ENCODE measurements around the gene MACF1.

MACF1 gene

GRCh38 chr1:39396671-39397070 lies 192.2 kb downstream of the MACF1 start:
- DNase-seq (ENCODE audit: low read depth): no peak

GRCh38 chr1:39397487-39397886 lies 193.0 kb downstream of the MACF1 start:
- no peak for DNase-seq (ENCODE audit: low read depth)

- peak; percentile 26 for DNase-seq (ENCODE audit: low read depth)
Observed at GRCh38 chr1:39398278-39399021, 194.0 kb downstream of the MACF1 start.

GRCh38 chr1:39401106-39401505 lies 196.6 kb downstream of the MACF1 start:
- DNase-seq (ENCODE audit: low read depth): no peak

- no peak for DNase-seq (ENCODE audit: low read depth)
Observed at GRCh38 chr1:39404876-39405275, 200.4 kb downstream of the MACF1 start.

GRCh38 chr1:39405358-39405757 lies 200.9 kb downstream of the MACF1 start:
- no peak for DNase-seq (ENCODE audit: low read depth)

GRCh38 chr1:39406533-39407450 lies 202.3 kb downstream of the MACF1 start:
- DNase-seq (ENCODE audit: low read depth): no peak

- no peak for DNase-seq (ENCODE audit: low read depth)
Observed at GRCh38 chr1:39407510-39407895, 203.0 kb downstream of the MACF1 start.

- DNase-seq (ENCODE audit: low read depth): no peak
Observed at GRCh38 chr1:39407896-39408640, 203.6 kb downstream of the MACF1 start.

- peak; percentile 86 for DNase-seq (ENCODE audit: low read depth)
Observed at GRCh38 chr1:39408641-39409054, 204.2 kb downstream of the MACF1 start.

GRCh38 chr1:39409055-39409816 lies 204.7 kb downstream of the MACF1 start:
- DNase-seq (ENCODE audit: low read depth): no peak

- DNase-seq (ENCODE audit: low read depth): peak; percentile 17
Observed at GRCh38 chr1:39410915-39411436, 206.5 kb downstream of the MACF1 start.

- no peak for DNase-seq (ENCODE audit: low read depth)
Observed at GRCh38 chr1:39411526-39412478, 207.3 kb downstream of the MACF1 start.

GRCh38 chr1:39412892-39413291 lies 208.4 kb downstream of the MACF1 start:
- no peak for DNase-seq (ENCODE audit: low read depth)

GRCh38 chr1:39413902-39414528 lies 209.5 kb downstream of the MACF1 start:
- DNase-seq (ENCODE audit: low read depth): no peak

GRCh38 chr1:39415553-39415952 lies 211.1 kb downstream of the MACF1 start:
- DNase-seq (ENCODE audit: low read depth): no peak

- DNase-seq (ENCODE audit: low read depth): no peak
Observed at GRCh38 chr1:39416609-39417008, 212.1 kb downstream of the MACF1 start.

GRCh38 chr1:39418236-39418635 lies 213.7 kb downstream of the MACF1 start:
- no peak for DNase-seq (ENCODE audit: low read depth)

- DNase-seq (ENCODE audit: low read depth): no peak
Observed at GRCh38 chr1:39420493-39420892, 216.0 kb downstream of the MACF1 start.

GRCh38 chr1:39422614-39423013 lies 218.1 kb downstream of the MACF1 start:
- DNase-seq (ENCODE audit: low read depth): no peak
